ENCODE data around the gene GDA. TPM values are rescaled to one million over a fixed set of nuclear protein-coding genes. Genes with fewer than 3 reads are reported as not detected.

The GDA gene
- total RNA-seq, 1 experiment from 2014 or later = 3.6 TPM

- no peak for DNase-seq
- H2BK120ac ChIP-seq (ENCODE audit: low read depth, low read length, poor library complexity, severe bottlenecking) = no peak overlapping the region
- no peak overlapping the region for H3K4me2 ChIP-seq (ENCODE audit: insufficient read depth, insufficient read length, low read length)
- H4K20me1 ChIP-seq (ENCODE audit: control insufficient read depth, insufficient read depth, insufficient read length) = no peaks in the 10 kb centered on the region
- Mint-ChIP-seq H3K27me3 (ENCODE audit: low read depth) (no peaks in the 10 kb centered on the region), H3K36me3 (ENCODE audit: insufficient read depth in 1 of 3, low read depth in 3 of 3) (no peaks in the 10 kb centered on the region; a peak in 1 of 7 replicates), H3K4me1 (peaks cover 3 to 4% of the 10 kb centered on the region in 2 experiments), H3K9me3 (peaks cover 0 to 2% of the 10 kb centered on the region in 2 experiments; a peak in 2 of 5 replicates), H3K4me3 (no peak overlapping the region), H3K27ac (no peak overlapping the region)
- H4K8ac ChIP-seq (replicated peaks; ENCODE audit: insufficient read length, low read depth, low read length) = no peak overlapping the region
- H2AK5ac ChIP-seq (ENCODE audit: insufficient read length, low read length) = no peak overlapping the region
- no peak overlapping the region for H4K91ac ChIP-seq (ENCODE audit: insufficient read length, low read depth, low read length)
- H2BK12ac ChIP-seq (ENCODE audit: insufficient read length, low read depth, low read length) = no peak overlapping the region
- H3K79me1 ChIP-seq (ENCODE audit: insufficient read depth, low read depth, low read length, poor library complexity, severe bottlenecking) = no peaks in the 10 kb centered on the region
- H2BK5ac ChIP-seq (ENCODE audit: insufficient read length, low read length) = no peak overlapping the region
- H2BK15ac ChIP-seq (ENCODE audit: low read depth, low read length) = no peak overlapping the region
- H3K9ac ChIP-seq (ENCODE audit: extremely low read depth, insufficient read length, low read length) = no peak overlapping the region
- no peak overlapping the region for H3K4ac ChIP-seq (ENCODE audit: low read depth, low read length)
- H3K4me1 ChIP-seq (ENCODE audit: insufficient read depth, low read length) = no peaks in the 10 kb centered on the region
- H3K56ac ChIP-seq (ENCODE audit: insufficient read length, low read depth, low read length) = no peak overlapping the region
- H4K5ac ChIP-seq (ENCODE audit: insufficient read length, low read depth, low read length) = no peak overlapping the region
- no peak overlapping the region for H3K14ac ChIP-seq (ENCODE audit: insufficient read depth, low read length)
- WGBS (ENCODE audit: extremely low coverage, insufficient read length, low lambda C conversion rate) = no CpG with 5 or more reads among the region's 5 CpGs
- H3K79me2 ChIP-seq (ENCODE audit: insufficient read depth, low read length) = no peaks in the 10 kb centered on the region
- no peak overlapping the region for H2AFZ ChIP-seq (ENCODE audit: low read length)
- H3K23me2 ChIP-seq (ENCODE audit: insufficient read length, low read depth, low read length, poor library complexity, severe bottlenecking) = no peaks in the 10 kb centered on the region
- H3K27ac ChIP-seq (ENCODE audit: insufficient read length, low read depth, low read length) = no peak overlapping the region
- TF ChIP-seq CTCF (conservative IDR thresholded peaks at IDR 0.05) = no peak
- no peak overlapping the region for H3T11ph ChIP-seq (ENCODE audit: low read length)
- H3K23ac ChIP-seq (ENCODE audit: insufficient read length, low read depth, low read length) = no peak overlapping the region
- H3K9me3 ChIP-seq (ENCODE audit: control insufficient read depth, low read depth, low read length) = no peaks in the 10 kb centered on the region
- H3K27me3 ChIP-seq (ENCODE audit: insufficient read depth, low read length) = no peaks in the 10 kb centered on the region
- no peak overlapping the region for H3K18ac ChIP-seq (ENCODE audit: insufficient read length, low read depth, low read length)
- no peak overlapping the region for H2BK20ac ChIP-seq (ENCODE audit: low read depth, low read length, poor library complexity, severe bottlenecking)
Observed at GRCh38 chr9:72168075-72168474, 18.8 kb downstream of the GDA start.

Data from H9 (cell line).